SJSA1 (cell line): ENCODE data around the gene PARP12. TPM values are rescaled to one million over a fixed set of nuclear protein-coding genes. Genes with fewer than 3 reads are reported as not detected.
"Not testable (repeated sequence)": the region's sequence is repeated elsewhere in the genome, so short reads cannot be mapped to it uniquely, and the experiment has no call there.

Experiments
- DNase-seq, 2 experiments: peaks; one replicate each; pipeline ENCODE4 v3.0.0-alpha.2; 2015 to 2020; ENCODE audit warnings: low spot score in 2 of 2, low read depth in 1 of 2
- H3K27ac ChIP-seq: fragments of 250-450 bp; sonication (Bioruptor Pico); 2 replicates; pipeline ENCODE4 v1.5.1; 2020; ENCODE audit warnings: mild to moderate bottlenecking, moderate library complexity
- H3K27me3 ChIP-seq: fragments of 250-450 bp; sonication (Bioruptor Pico); replicated peaks from 2 replicates; pipeline ENCODE4 v1.5.1; 2020; ENCODE audit warnings: mild to moderate bottlenecking, moderate library complexity
- H3K36me3 ChIP-seq: fragments of 250-450 bp; sonication (Bioruptor Pico); 2 replicates; pipeline ENCODE4 v1.5.1; 2020; ENCODE audit warnings: mild to moderate bottlenecking
- H3K4me1 ChIP-seq: fragments of 250-450 bp; sonication (Bioruptor Pico); replicated peaks from 2 replicates; pipeline ENCODE4 v1.6.1; 2021; ENCODE audit warnings: mild to moderate bottlenecking
- H3K4me3 ChIP-seq: fragments of 250-450 bp; sonication (Bioruptor Pico); 2 replicates; pipeline ENCODE4 v1.5.1; 2020; ENCODE audit warnings: mild to moderate bottlenecking
- H3K9me3 ChIP-seq: fragments of 250-450 bp; sonication (Bioruptor Pico); replicated peaks from 2 replicates; pipeline ENCODE4 v1.5.1; 2020; ENCODE audit warnings: mild to moderate bottlenecking
- total RNA-seq: library from RNA; depleted of rRNA; stranded (reverse); fragments of >200 nt; shearing (Covaris generic); gene quantifications from 2 replicates; pipeline ENCODE4 v1.2.3, GENCODE V29; 2014; rRNA removed

The PARP12 gene, protein sequence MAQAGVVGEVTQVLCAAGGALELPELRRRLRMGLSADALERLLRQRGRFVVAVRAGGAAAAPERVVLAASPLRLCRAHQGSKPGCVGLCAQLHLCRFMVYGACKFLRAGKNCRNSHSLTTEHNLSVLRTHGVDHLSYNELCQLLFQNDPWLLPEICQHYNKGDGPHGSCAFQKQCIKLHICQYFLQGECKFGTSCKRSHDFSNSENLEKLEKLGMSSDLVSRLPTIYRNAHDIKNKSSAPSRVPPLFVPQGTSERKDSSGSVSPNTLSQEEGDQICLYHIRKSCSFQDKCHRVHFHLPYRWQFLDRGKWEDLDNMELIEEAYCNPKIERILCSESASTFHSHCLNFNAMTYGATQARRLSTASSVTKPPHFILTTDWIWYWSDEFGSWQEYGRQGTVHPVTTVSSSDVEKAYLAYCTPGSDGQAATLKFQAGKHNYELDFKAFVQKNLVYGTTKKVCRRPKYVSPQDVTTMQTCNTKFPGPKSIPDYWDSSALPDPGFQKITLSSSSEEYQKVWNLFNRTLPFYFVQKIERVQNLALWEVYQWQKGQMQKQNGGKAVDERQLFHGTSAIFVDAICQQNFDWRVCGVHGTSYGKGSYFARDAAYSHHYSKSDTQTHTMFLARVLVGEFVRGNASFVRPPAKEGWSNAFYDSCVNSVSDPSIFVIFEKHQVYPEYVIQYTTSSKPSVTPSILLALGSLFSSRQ
- 19.3 and 21.4 TPM in 2 replicates for total RNA-seq

GRCh38 chr7:140062528-140063299, at the start of gene PARP12:
Gene PARP12, minus strand, starts transcription at chr7:140062951. Its CDS starts 104 bp downstream, at chr7:140062847.
- H3K4me1 ChIP-seq, result peaks cover 25% of the 10 kb centered on the region
- H3K36me3 ChIP-seq, result peaks cover 8% of the 10 kb centered on the region
- peaks cover 8% of the 10 kb centered on the region for H3K9me3 ChIP-seq
- DNase-seq, result peak; percentile 87 to 89
- no peaks in the 10 kb centered on the region for H3K27me3 ChIP-seq
- peak within 1 kb of the TSS; percentile 64 for H3K27ac ChIP-seq
- H3K4me3 ChIP-seq, result peak within 1 kb of the TSS; percentile 93

GRCh38 chr7:140108777-140109176, 46.0 kb upstream of the PARP12 start:
- not testable (repeated sequence) for H3K36me3 ChIP-seq, H3K9me3 ChIP-seq, H3K27me3 ChIP-seq, DNase-seq, H3K4me3 ChIP-seq, H3K27ac ChIP-seq, H3K4me1 ChIP-seq

GRCh38 chr7:140096459-140096858, 33.7 kb upstream of the PARP12 start:
- no peaks in the 10 kb centered on the region for H3K9me3 ChIP-seq
- no peak overlapping the region for H3K4me3 ChIP-seq
- DNase-seq, result no peak
- H3K4me1 ChIP-seq, result no peaks in the 10 kb centered on the region
- no peak overlapping the region for H3K27ac ChIP-seq
- no peaks in the 10 kb centered on the region for H3K27me3 ChIP-seq
- no peaks in the 10 kb centered on the region for H3K36me3 ChIP-seq

DNA sequence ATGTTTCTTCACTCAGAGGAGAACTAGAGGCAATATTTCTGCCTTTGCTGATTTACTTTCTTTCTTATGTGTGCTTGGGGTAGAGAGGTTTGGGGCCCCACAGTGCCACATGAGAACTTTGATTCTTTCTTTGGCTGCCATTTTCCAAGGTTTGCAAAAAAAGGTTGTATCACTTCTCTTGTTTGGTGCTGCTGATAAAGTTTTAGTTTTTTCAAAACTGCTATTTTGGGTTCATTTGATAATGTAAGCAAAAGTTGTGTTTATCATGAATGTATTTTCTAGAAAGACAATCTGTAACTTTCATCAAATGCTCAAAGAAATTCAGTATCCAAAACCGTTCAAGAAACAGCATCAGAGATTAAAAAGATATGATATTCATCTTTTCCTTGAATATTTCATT, 30.6 kb upstream of the PARP12 start:
- Histone ChIP-seq H3K27me3 (no peaks in the 10 kb centered on the region), H3K9me3 (no peaks in the 10 kb centered on the region), H3K36me3 (no peaks in the 10 kb centered on the region), H3K4me1 (no peaks in the 10 kb centered on the region), H3K27ac (no peak overlapping the region), H3K4me3 (no peak overlapping the region)
- no peak for DNase-seq

- no peaks in the 10 kb centered on the region for H3K27me3 ChIP-seq
- H3K9me3 ChIP-seq, result no peaks in the 10 kb centered on the region
- H3K27ac ChIP-seq, result no peak overlapping the region
- H3K4me3 ChIP-seq, result no peak overlapping the region
- no peaks in the 10 kb centered on the region for H3K36me3 ChIP-seq
- H3K4me1 ChIP-seq, result no peaks in the 10 kb centered on the region
- DNase-seq, result no peak
Observed at GRCh38 chr7:140085447-140085846, 22.7 kb upstream of the PARP12 start.

GRCh38 chr7:140084972-140085371, 22.2 kb upstream of the PARP12 start:
- H3K27ac ChIP-seq, result no peak overlapping the region
- H3K4me1 ChIP-seq, result no peaks in the 10 kb centered on the region
- no peaks in the 10 kb centered on the region for H3K36me3 ChIP-seq
- no peak for DNase-seq
- no peaks in the 10 kb centered on the region for H3K27me3 ChIP-seq
- no peaks in the 10 kb centered on the region for H3K9me3 ChIP-seq
- no peak overlapping the region for H3K4me3 ChIP-seq

- Histone ChIP-seq H3K9me3 (no peaks in the 10 kb centered on the region), H3K27ac (no peak overlapping the region), H3K27me3 (no peaks in the 10 kb centered on the region), H3K4me1 (no peaks in the 10 kb centered on the region), H3K36me3 (no peaks in the 10 kb centered on the region), H3K4me3 (no peak overlapping the region)
- no peak for DNase-seq
Observed at GRCh38 chr7:140084142-140084655, 21.4 kb upstream of the PARP12 start.

- no peak for DNase-seq
- Histone ChIP-seq H3K27ac (no peak overlapping the region), H3K36me3 (no peaks in the 10 kb centered on the region), H3K9me3 (no peaks in the 10 kb centered on the region), H3K4me1 (no peaks in the 10 kb centered on the region), H3K27me3 (no peaks in the 10 kb centered on the region), H3K4me3 (no peak overlapping the region)
Observed at GRCh38 chr7:140082770-140083169, 20.0 kb upstream of the PARP12 start.

DNA sequence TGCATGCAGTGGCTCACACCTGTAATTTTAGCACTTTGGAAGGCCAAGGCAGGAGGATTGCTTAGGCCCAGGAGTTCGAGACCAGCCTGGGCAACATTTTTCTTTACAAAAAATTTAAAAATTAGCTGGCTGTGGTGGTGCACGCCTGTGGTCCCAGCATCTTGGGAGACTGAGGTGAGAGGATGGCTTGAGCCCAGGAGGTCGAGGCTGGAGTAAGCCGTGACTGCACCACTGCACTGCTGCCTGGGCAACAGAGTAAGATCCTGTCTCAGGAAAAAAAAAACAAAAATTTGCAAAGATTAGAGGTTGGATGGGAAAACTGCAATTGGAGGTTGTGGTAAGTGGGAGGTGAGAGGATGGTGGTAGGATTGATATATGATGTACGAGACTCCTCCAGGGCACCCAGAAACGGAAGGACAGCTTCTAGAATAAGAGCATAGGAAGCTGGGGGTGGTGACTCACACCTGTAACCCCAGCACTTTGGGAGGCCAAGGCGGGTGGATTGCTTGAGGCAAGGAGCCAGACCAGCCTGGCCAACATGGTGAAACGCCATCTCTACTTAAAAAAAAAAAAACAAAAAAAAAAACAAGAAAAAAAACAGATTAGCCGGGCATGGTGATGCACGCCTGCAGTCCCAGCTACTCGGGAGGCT, 19.1 kb upstream of the PARP12 start:
- Histone ChIP-seq H3K4me3 (no peak overlapping the region), H3K4me1 (no peaks in the 10 kb centered on the region), H3K9me3 (no peaks in the 10 kb centered on the region), H3K27me3 (no peaks in the 10 kb centered on the region), H3K27ac (no peak overlapping the region), H3K36me3 (no peaks in the 10 kb centered on the region)
- no peak for DNase-seq

DNA sequence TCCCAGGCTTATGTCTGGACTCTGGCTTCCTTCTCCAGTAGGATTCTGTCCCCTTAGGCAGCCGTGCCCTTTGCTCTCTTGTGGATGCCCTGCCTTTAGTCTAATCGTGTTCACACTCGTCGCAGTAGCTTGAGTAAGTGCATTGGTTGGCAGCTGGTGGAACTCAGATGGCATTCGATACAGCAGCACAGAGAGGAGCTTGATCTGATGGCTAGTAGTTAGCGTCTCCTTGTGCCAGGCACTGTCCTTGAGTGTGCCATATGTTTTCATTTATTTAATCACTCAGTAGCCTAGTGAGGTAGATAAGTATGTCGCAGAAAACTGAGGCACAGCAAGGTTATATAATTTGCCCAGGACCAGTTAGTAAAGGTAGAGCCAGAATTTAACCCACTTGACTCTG, 18.2 kb upstream of the PARP12 start:
- H3K4me1 ChIP-seq, result no peaks in the 10 kb centered on the region
- DNase-seq, result no peak
- no peaks in the 10 kb centered on the region for H3K9me3 ChIP-seq
- H3K36me3 ChIP-seq, result no peaks in the 10 kb centered on the region
- no peak overlapping the region for H3K27ac ChIP-seq
- H3K4me3 ChIP-seq, result no peak overlapping the region
- no peaks in the 10 kb centered on the region for H3K27me3 ChIP-seq

GRCh38 chr7:140079121-140079536, 16.4 kb upstream of the PARP12 start:
- Histone ChIP-seq H3K4me1 (no peaks in the 10 kb centered on the region), H3K27me3 (no peaks in the 10 kb centered on the region), H3K9me3 (no peaks in the 10 kb centered on the region), H3K27ac (no peak overlapping the region), H3K36me3 (no peaks in the 10 kb centered on the region), H3K4me3 (no peak overlapping the region)
- DNase-seq, result peak in 1 of 2 experiments; percentile 20

GRCh38 chr7:140078392-140078791, 15.6 kb upstream of the PARP12 start:
- Histone ChIP-seq H3K4me3 (no peak overlapping the region), H3K36me3 (no peaks in the 10 kb centered on the region), H3K4me1 (no peaks in the 10 kb centered on the region), H3K27ac (no peak overlapping the region), H3K27me3 (no peaks in the 10 kb centered on the region), H3K9me3 (no peaks in the 10 kb centered on the region)
- no peak for DNase-seq

DNA sequence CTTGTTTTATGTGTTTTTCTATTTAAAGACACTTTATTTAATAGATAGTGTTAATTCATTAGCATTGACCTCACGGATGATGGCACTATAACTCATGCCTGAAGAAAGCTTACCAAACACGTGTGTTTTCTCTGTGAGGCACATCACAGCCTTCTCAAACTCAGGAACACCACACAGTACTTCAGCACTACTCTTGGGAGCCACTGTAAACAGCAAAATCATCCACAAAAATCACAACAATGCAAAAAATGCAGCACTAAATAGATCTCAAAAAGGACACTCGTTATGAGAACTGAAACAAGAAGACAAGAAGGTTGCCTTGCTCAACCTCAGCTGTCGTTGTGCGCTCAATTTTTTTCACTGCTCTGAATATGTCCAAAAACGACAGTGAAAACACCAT, 12.0 kb upstream of the PARP12 start:
- H3K27me3 ChIP-seq, result no peaks in the 10 kb centered on the region
- DNase-seq, result peak in 1 of 2 experiments; percentile 8
- H3K36me3 ChIP-seq, result no peaks in the 10 kb centered on the region
- H3K9me3 ChIP-seq, result no peaks in the 10 kb centered on the region
- no peak overlapping the region for H3K27ac ChIP-seq
- H3K4me1 ChIP-seq, result no peaks in the 10 kb centered on the region
- H3K4me3 ChIP-seq, result no peak overlapping the region
